ENCODE data around the gene BAD.
A peak's percentile ranks its signal among the peaks of the same experiment; 100 is the strongest.

Gene BAD

DNA sequence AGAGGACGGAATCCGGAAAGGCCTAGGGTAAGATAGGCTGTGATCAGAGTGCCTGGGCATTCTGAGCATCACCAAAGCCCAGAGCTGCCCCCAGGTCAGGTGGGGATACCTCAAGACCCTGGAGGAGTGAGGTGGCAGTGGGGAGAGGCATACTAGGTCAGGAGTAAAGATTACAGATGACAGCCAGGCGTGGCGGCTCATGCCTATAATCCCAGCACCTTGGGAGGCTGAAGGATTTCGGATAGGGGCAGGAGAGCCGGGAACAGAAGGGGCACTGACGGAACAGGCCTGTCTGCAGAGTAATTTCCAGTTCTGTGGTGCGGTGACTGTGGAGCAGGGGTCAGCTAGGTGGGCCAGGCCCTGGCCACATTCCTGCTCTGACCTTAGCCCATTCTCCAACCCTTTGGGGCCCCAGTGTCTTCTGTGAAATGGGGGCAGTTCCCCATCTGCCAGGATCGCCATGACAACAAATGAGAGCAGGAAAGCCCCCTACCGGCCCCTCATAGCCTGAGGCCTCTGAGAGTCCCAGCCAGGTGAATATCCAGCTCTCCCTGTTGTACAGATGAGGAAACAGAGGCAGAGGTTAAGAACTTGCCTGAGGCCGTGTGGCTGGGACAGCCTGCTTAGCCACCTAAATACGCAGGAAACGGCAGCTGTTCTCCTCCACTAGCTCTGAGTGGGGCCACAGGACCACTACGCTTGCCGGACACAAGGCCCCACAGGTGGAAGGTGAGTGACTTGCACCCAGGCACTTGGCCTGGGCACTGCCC is 9.2 kb downstream of the BAD start:
- DNase-seq, result no peak

DNA sequence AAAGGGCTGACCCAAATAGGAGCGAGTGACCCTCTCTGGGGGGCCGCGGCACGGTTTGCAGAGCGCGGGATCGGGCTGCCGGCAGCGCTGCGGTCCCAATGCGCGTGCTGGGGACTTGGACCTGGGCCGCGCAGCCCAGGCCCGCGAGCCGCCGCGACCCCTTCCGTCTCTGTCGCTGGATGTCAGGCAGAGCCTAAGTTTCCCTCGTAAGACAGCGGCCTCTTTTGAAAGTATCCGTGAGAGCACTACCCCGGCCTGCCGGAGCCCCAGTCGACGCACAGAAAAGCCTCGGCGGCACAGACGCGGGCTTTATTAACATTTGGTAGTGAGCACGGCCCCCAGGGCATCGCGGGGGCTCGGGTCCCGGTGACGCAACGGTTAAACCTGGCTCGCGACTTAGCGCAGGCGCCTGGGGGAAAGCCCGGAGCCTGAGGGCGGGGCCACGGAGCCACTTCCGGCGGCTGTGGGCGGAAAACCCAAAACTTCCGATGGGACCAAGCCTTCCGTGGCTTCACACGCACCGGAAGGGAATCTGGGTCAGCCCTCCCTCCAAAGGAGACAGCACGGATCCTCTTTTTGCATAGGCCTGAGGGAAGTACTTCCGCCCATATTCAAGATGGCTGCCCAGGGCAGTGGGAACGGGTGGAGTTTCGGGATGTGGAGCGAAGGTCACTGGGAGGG is 14.8 kb downstream of the BAD start:
- peak; percentile 97 for DNase-seq

- DNase-seq, result peak; percentile 28 to 57
Measured at GRCh38 chr11:64268893-64269539, 15.4 kb downstream of the BAD start.

GRCh38 chr11:64268025-64268892 is 16.2 kb downstream of the BAD start:
- DNase-seq, result no peak

- no peak for DNase-seq
Measured at GRCh38 chr11:64267207-64267945, 17.1 kb downstream of the BAD start.

DNA sequence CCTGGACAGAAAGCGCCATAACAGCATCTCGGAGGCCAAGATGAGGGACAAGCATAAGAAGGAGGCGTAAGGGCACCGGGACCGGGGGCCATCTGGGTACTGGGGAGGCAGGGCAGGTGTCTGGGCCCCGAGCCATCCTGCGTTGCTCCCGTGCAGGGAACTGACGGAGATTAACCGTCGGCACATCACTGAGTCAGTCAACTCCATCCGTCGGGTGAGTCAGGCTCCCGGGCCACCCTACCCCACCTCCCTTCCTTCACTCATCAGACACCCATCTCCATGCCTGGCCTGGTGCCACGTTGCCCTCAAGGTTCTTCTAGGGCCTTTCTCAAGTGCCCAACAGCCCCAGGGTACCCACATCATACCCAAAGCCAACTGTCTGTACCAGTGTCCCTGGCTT is 18.1 kb downstream of the BAD start:
- DNase-seq, result no peak

GRCh38 chr11:64265176-64266160 is 19.0 kb downstream of the BAD start:
- DNase-seq, result no peak

DNA sequence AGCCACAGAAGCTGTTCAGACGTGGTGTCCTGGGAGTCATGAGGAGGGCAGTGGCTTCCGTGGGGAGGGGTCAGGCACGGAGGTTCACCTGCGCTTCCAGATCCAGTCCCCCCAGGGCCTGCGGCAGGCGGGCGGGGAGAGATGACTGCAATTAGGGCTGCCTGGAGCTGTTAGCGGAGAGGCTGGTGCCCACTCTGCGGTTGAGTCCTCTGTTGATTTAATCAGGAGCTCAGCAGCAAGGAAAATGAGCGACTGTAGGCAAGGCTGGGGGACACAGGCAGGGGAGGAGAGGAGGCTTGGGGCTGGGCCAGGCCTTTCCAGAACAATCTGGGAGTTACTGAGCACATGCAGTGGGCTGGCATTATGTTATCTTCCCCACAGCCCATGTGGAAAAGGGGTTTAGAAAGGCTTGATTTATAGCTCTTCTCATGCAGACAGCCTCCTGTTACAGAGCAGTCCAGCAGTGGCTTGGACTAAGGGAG is 20.1 kb downstream of the BAD start:
- DNase-seq, result no peak

DNA sequence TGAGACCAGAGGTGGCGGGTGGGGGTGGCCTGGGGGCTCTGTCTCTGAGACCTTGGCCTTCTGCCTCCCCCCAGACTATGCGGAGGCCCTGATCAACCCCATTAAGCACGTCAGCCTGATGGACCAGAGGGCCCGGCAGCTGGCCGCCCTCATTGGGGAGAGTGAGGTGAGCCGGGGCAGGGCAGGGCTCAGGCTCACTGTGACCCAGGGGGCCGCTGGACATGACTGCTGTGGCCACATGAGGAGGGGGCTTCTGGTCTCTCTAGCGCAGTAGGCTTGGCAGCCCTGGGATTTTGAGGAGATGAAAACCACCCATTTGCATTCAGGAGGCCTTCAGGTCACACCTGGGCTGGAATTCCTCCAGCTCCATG is 20.5 kb downstream of the BAD start:
- DNase-seq, result no peak

- DNase-seq, result no peak
Measured at GRCh38 chr11:64263021-64263946, 21.2 kb downstream of the BAD start.

GRCh38 chr11:64262271-64263002 is 22.0 kb downstream of the BAD start:
- DNase-seq, result no peak

DNA sequence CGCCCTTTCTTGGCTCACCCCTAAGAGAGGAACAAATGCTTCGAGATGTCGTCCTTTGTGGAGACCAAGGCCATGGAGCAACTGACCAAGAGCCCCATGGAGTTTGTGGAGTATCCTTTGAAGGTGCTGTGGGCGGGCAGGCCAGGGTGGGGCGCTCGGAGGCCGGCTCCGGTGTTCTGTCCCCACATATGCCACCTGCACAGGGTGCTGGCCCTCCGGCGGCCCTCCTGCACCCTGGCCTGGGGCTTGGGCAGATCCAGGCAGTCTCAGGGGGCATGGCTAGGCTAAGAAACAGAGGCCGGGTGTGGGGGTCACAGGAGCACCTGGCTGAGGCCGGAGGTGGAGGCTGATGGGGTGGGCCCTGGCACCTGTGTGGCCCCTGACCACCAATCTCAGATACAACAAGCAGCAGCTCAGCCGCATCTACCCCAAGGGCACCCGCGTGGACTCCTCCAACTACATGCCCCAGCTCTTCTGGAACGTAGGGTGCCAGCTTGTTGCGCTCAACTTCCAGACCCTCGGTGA is 22.8 kb downstream of the BAD start:
- DNase-seq, result no peak

DNA sequence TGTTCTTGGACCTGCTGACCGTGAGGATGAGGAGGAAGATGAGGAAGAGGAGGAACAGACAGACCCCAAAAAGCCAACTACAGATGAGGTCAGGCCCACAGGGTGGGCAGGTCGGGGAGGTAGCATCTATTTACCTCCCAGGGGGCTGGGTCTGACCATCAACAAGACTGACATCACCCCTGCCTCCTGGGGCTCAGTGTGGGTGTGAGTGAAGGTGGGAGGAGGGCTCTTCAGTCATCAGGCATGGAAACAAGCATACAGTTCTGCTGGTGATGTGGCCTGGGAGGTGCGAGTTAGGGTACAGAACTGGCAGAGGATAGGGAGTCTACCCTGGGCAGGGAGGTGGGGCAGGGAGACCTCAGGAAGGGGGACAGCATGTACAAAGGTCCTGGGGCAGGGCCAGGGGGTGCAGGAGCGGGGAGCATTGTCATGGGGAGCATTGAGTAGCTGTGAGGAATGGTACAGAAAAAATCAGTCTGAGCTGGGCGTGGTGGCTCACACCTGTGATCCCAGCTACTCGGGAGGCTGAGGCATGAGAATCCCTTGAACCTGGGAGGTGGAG is 24.2 kb downstream of the BAD start:
- no peak for DNase-seq

DNA sequence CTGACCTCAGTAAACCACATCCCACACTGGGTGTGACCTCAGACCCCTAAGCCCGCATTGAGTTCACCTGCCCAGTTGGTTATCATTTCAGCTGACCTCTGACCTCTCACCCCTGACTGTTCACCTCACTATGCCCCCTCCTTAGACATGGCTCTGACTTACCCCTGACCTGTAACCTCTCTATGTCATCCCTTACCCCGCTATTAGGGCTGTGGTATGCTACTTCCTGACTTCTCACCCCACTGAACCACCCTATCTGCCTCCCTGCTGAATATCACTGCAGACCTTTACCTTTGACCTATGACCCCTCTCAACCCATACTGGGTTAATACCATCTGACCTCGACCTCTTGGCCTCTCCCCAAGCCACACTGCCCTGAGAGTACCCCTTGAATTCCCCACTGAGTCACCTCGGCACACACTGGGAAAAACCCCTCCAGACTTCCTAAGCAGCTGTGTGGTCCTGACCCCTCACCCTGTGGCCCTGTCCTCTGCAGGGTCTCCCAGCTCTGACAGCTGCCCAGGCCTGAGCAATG is 24.9 kb downstream of the BAD start:
- no peak for DNase-seq

- no peak for DNase-seq
Measured at GRCh38 chr11:64258946-64259532, 25.4 kb downstream of the BAD start.

DNA sequence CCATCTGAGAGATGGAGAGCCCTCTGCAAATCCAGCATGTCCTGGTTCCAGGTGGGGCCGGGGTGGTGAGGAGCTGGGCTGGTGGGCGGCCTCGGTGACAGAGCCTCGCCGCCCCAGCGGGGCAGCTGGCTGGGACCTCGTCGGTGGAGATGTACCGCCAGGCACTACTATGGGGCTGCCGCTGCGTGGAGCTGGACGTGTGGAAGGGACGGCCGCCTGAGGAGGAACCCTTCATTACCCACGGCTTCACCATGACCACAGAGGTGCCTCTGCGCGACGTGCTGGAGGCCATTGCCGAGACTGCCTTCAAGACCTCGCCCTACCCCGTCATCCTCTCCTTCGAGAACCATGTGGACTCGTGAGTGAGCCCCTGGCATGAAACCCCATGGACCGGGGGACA is 26.1 kb downstream of the BAD start:
- DNase-seq, result no peak

DNA sequence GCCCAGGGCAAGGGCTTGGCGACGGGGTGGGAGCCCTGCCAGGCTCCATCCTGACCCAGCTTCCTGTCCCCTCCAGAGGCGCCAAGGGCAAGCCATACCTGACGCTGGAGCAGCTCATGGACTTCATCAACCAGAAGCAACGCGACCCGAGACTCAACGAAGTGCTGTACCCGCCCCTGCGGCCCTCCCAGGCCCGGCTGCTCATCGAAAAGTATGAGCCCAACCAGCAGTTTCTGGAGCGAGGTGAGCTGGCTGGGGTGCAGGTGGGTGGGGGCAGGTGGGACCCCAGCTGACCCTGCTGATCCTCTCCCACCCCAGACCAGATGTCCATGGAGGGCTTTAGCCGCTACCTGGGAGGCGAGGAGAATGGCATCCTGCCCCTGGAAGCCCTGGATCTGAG is 28.2 kb downstream of the BAD start:
- no peak for DNase-seq
